CD4-positive, alpha-beta memory T cell (primary cell): ENCODE results near the gene EIF2B2. TPM values are rescaled to one million over a fixed set of nuclear protein-coding genes. Genes with fewer than 3 reads are reported as not detected.
A peak's percentile ranks its signal among the peaks of the same experiment; 100 is the strongest.

Experiments used
- CTCF ChIA-PET: fragments of 350-600 bp; sonication (Branson Sonifier 250); formaldehyde crosslinking; loops from one replicate; lab custom pipeline; 2021; ENCODE audit warnings: inconsistent platforms; ENCODE audit not compliant: partially characterized antibody; lab: Charles Lee
- POLR2A ChIA-PET: fragments of 350-600 bp; sonication (Branson Sonifier 250); formaldehyde crosslinking; loops from one replicate; lab custom pipeline; 2021; ENCODE audit not compliant: partially characterized antibody; lab: Charles Lee
- DNase-seq, 5 donors: peaks; one replicate each; pipeline versions ENCODE4 v3.0.0 to v3.0.0-alpha.2; 2020 to 2022; ENCODE audit warnings: mixed read lengths in 1 of 5
- H3K27ac ChIP-seq: one replicate; pipeline ENCODE4 v1.7.0; 2013; ENCODE audit warnings: low read depth, low read length
- H3K27me3 ChIP-seq: 2 replicates; pipeline ENCODE4 v1.7.0; 2013; ENCODE audit warnings: mild to moderate bottlenecking, low read length, moderate library complexity; ENCODE audit not compliant: insufficient read depth
- H3K36me3 ChIP-seq: 2 replicates; pipeline ENCODE4 v1.7.0; 2013; ENCODE audit warnings: mild to moderate bottlenecking, low read length, moderate library complexity; ENCODE audit not compliant: insufficient read depth
- H3K4me1 ChIP-seq: 2 replicates; pipeline ENCODE4 v1.7.0; 2013; ENCODE audit warnings: mild to moderate bottlenecking, low read length, moderate library complexity; ENCODE audit not compliant: insufficient read depth
- H3K4me3 ChIP-seq, 2 donors: one replicate each; pipeline ENCODE4 v1.7.0; 2013; ENCODE audit warnings: low read length in 2 of 2, mild to moderate bottlenecking in 1 of 2
- H3K9me3 ChIP-seq, 2 donors: one replicate each; pipeline ENCODE4 v1.7.0; 2013; ENCODE audit warnings: low read length in 2 of 2, control low read depth in 1 of 2; ENCODE audit not compliant: control insufficient read depth in 1 of 2
- H3K27ac Mint-ChIP-seq, 7 donors: one replicate each; pipeline ENCODE4 v1.8.0; 2020 to 2021; ENCODE audit warnings: mixed read lengths in 7 of 7, mild to moderate bottlenecking in 6 of 7, inconsistent platforms in 3 of 7, moderate library complexity in 3 of 7
- H3K27me3 Mint-ChIP-seq, 2 donors: one replicate each; pipeline ENCODE4 v1.8.0; 2020 to 2021; ENCODE audit warnings: mixed read lengths in 2 of 2
- H3K36me3 Mint-ChIP-seq, 2 donors: one replicate each; pipeline ENCODE4 v1.8.0; 2020 to 2021; ENCODE audit warnings: mixed read lengths in 2 of 2, inconsistent platforms in 1 of 2, mild to moderate bottlenecking in 1 of 2
- H3K4me1 Mint-ChIP-seq, 4 donors: one replicate each; pipeline ENCODE4 v1.8.0; 2020 to 2021; ENCODE audit warnings: mixed read lengths in 4 of 4, mild to moderate bottlenecking in 1 of 4
- H3K4me3 Mint-ChIP-seq, 8 donors: one replicate each; pipeline ENCODE4 v1.8.0; 2020 to 2021; ENCODE audit warnings: mixed read lengths in 8 of 8, mild to moderate bottlenecking in 7 of 8, moderate library complexity in 6 of 8, inconsistent platforms in 3 of 8
- H3K9me3 Mint-ChIP-seq, 8 donors: one replicate each; pipeline ENCODE4 v1.8.0; 2020 to 2021; ENCODE audit warnings: mixed read lengths in 8 of 8, mild to moderate bottlenecking in 5 of 8, inconsistent platforms in 3 of 8, moderate library complexity in 1 of 8
- intact Hi-C: fragments of 100-400 bp; cut with micrococcal nuclease; formaldehyde crosslinking; loops from one replicate; pipeline ENCODE4 v1.15.1; 2023
- polyA plus RNA-seq, 2 donors: library from polyadenylated mRNA; unstranded; fragments of 300-500 nt; fragmentation: Illumina TruSeq; gene quantifications; one replicate each; pipeline ENCODE4 v1.2.3, GENCODE V29; 2021
- total RNA-seq, 2 experiments: library from RNA; stranded (reverse); gene quantifications; one replicate each; pipeline ENCODE4 v1.2.3, GENCODE V29; 2021

Gene EIF2B2
- total and polyA plus RNA-seq, 4 experiments from 2014 or later: 31.3 to 38.8 (median 32.2) TPM

GRCh38 chr14:75023108-75023507, 20.4 kb downstream of the EIF2B2 start:
- CTCF ChIA-PET: interaction anchor here (0.9 to 1.4 kb wide), 7 partner anchors 18 to 162 kb away, joined by 3 to 5 read pairs (median 4); no protein-coding TSS in a partner anchor
- H3K27me3 ChIP-seq: no peaks in the 10 kb centered on the region
- no peak for DNase-seq
- no peaks in the 10 kb centered on the region for H3K27me3 Mint-ChIP-seq
- peaks cover 0 to 3% (median under 1%) of the 10 kb centered on the region in 4 donors for H3K4me1 Mint-ChIP-seq
- peaks cover 35 to 42% of the 10 kb centered on the region in 2 donors for H3K36me3 Mint-ChIP-seq
- no peak overlapping the region for H3K4me3 Mint-ChIP-seq
- H3K9me3 Mint-ChIP-seq: no peaks in the 10 kb centered on the region
- intact Hi-C loops: no loop called here
- H3K9me3 ChIP-seq: no peaks in the 10 kb centered on the region
- no peak overlapping the region for H3K4me3 ChIP-seq
- no peak overlapping the region for H3K27ac ChIP-seq
- H3K36me3 ChIP-seq: peaks cover 8% of the 10 kb centered on the region
- H3K4me1 ChIP-seq: no peaks in the 10 kb centered on the region
- peak overlapping the region in 1 of 7 donors; percentile 25 for H3K27ac Mint-ChIP-seq
- POLR2A ChIA-PET: interaction anchor here (1.1 kb wide), 1 partner anchor 59 kb away, joined by 3 read pairs; no protein-coding TSS in a partner anchor

GRCh38 chr14:75025082-75025481, 22.4 kb downstream of the EIF2B2 start:
- CTCF ChIA-PET: interaction anchor here (1.5 to 1.6 kb wide), 2 partner anchors 11 to 62 kb away, joined by 4 to 5 read pairs; no protein-coding TSS in a partner anchor
- H3K4me1 Mint-ChIP-seq: peaks cover 0 to 3% (median under 1%) of the 10 kb centered on the region in 4 donors
- peaks cover 24 to 36% of the 10 kb centered on the region in 2 donors for H3K36me3 Mint-ChIP-seq

DNA sequence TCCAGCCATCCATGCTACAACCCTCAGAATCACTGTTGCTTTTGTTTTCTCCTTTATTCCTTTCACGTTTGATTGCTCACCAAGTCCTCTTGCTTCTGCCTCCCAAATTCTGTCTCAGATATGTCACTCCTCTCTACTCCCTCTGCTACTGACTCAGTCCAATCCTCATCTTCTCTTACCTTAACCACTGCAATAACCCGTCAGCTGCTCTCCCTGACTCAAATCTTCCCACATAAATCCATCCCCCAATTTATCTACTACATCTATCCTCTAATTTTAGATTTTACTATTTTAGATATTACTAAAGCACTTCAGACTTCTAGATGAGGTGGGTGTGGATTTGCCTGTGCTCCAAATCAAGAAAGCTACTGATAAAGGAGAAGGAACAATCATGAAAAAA, 23.2 kb downstream of the EIF2B2 start:
- H3K4me3 Mint-ChIP-seq: no peak overlapping the region

More at GRCh38 chr14:75025082-75025481, 22.4 kb downstream of the EIF2B2 start:
- Histone ChIP-seq H3K4me3 (no peak overlapping the region), H3K27me3 (no peaks in the 10 kb centered on the region), H3K4me1 (no peaks in the 10 kb centered on the region), H3K27ac (no peak overlapping the region), H3K36me3 (peaks cover 3% of the 10 kb centered on the region), H3K9me3 (no peaks in the 10 kb centered on the region)
- POLR2A ChIA-PET: no interaction called here
- intact Hi-C loops: no loop called here
- no peaks in the 10 kb centered on the region for H3K9me3 Mint-ChIP-seq
- DNase-seq: no peak
- H3K27me3 Mint-ChIP-seq: no peaks in the 10 kb centered on the region
- no peak overlapping the region for H3K4me3 Mint-ChIP-seq
- H3K27ac Mint-ChIP-seq: no peak overlapping the region

GRCh38 chr14:75030147-75030546, 27.4 kb downstream of the EIF2B2 start:
- Mint-ChIP-seq H3K4me3 (no peak overlapping the region), H3K9me3 (no peaks in the 10 kb centered on the region), H3K27me3 (no peaks in the 10 kb centered on the region), H3K27ac (no peak overlapping the region), H3K4me1 (peaks cover 0 to 3% (median 0%) of the 10 kb centered on the region in 4 donors), H3K36me3 (peaks cover 34 to 35% of the 10 kb centered on the region in 2 donors)
- Histone ChIP-seq H3K4me3 (no peak overlapping the region), H3K9me3 (no peaks in the 10 kb centered on the region), H3K36me3 (peaks cover 2% of the 10 kb centered on the region), H3K27ac (no peak overlapping the region), H3K27me3 (no peaks in the 10 kb centered on the region), H3K4me1 (no peaks in the 10 kb centered on the region)
- ChIA-PET POLR2A (no interaction called here), CTCF (no interaction called here)
- intact Hi-C loops: no loop called here
- no peak for DNase-seq

More for the DNA sequence above, 23.2 kb downstream of the EIF2B2 start:
- Mint-ChIP-seq H3K27me3 (no peaks in the 10 kb centered on the region), H3K9me3 (no peaks in the 10 kb centered on the region), H3K4me1 (peaks cover 0 to 2% (median under 1%) of the 10 kb centered on the region in 4 donors), H3K27ac (no peak overlapping the region), H3K36me3 (peaks cover 28 to 39% of the 10 kb centered on the region in 2 donors)
- Histone ChIP-seq H3K27ac (no peak overlapping the region), H3K4me3 (no peak overlapping the region), H3K9me3 (no peaks in the 10 kb centered on the region), H3K36me3 (peaks cover 3% of the 10 kb centered on the region), H3K4me1 (no peaks in the 10 kb centered on the region), H3K27me3 (no peaks in the 10 kb centered on the region)
- intact Hi-C loops: no loop called here
- ChIA-PET CTCF (interaction anchor here (1.6 kb wide), 1 partner anchor 61 kb away, joined by 4 read pairs; no protein-coding TSS in a partner anchor), POLR2A (no interaction called here)
- DNase-seq: no peak

- DNase-seq: no peak
- H3K27ac ChIP-seq: no peak overlapping the region
- H3K36me3 ChIP-seq: no peaks in the 10 kb centered on the region
- Mint-ChIP-seq H3K4me3 (no peak overlapping the region), H3K27me3 (no peaks in the 10 kb centered on the region), H3K27ac (no peak overlapping the region), H3K9me3 (no peaks in the 10 kb centered on the region), H3K4me1 (peaks cover 0 to 5% (median 2%) of the 10 kb centered on the region in 4 donors), H3K36me3 (peaks cover 45 to 52% of the 10 kb centered on the region in 2 donors)
- no peaks in the 10 kb centered on the region for H3K27me3 ChIP-seq
- no peaks in the 10 kb centered on the region for H3K4me1 ChIP-seq
- ChIA-PET CTCF (no interaction called here), POLR2A (no interaction called here)
- no peak overlapping the region for H3K4me3 ChIP-seq
- intact Hi-C loops: no loop called here
- H3K9me3 ChIP-seq: no peaks in the 10 kb centered on the region
Measured at GRCh38 chr14:75032939-75033338, 30.2 kb downstream of the EIF2B2 start.

DNA sequence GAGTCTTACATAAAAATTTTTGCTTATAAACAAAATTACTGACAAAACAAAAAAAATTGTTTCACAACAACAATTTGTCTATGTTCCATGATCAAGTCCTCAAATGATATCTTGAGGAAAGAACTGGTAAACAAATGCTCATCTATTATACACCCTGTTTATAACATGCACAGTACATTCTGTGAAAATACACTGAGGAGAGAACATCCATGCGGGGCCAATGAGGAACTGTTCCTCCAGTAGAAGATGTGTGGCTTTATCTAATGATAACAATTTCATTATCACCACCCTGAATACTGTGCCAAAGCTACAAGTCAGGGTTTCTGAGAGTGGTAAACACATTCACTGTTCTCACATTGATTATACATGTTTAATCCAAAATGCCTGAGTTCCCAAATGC, 37.8 kb downstream of the EIF2B2 start:
- peaks cover 9 to 15% (median 12%) of the 10 kb centered on the region in 4 donors for H3K4me1 Mint-ChIP-seq
- Histone ChIP-seq H3K27me3 (no peaks in the 10 kb centered on the region), H3K9me3 (no peaks in the 10 kb centered on the region), H3K36me3 (peaks cover 4% of the 10 kb centered on the region), H3K27ac (no peak overlapping the region), H3K4me1 (peaks cover 4% of the 10 kb centered on the region), H3K4me3 (no peak overlapping the region)
- DNase-seq: no peak
- ChIA-PET CTCF (interaction anchor here (1.3 kb wide), 1 partner anchor 48 kb away, joined by 4 read pairs; no protein-coding TSS in a partner anchor), POLR2A (no interaction called here)
- peaks cover 19 to 27% of the 10 kb centered on the region in 2 donors for H3K36me3 Mint-ChIP-seq
- no peak overlapping the region for H3K27ac Mint-ChIP-seq
- intact Hi-C loops: no loop called here
- H3K27me3 Mint-ChIP-seq: no peaks in the 10 kb centered on the region
- H3K9me3 Mint-ChIP-seq: no peaks in the 10 kb centered on the region
- no peak overlapping the region for H3K4me3 Mint-ChIP-seq

DNA sequence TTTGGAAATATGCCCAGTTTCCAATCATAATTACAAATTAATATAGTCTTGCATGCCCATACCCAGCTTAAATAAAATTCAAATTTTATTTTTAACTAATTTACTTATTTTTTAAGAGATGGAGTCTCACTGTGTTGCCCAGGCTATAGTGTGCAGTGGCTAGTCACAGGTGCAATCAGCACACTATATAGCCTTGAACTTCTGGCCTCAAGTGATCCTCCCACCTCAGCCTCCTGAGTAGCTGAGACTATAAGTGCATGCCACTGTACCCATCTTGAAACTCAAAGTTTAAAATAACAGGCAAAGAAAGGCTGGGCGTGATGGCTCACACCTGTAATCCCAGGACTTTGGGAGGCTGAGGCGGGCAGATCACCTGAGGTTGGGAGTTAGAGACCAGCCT, 38.2 kb downstream of the EIF2B2 start:
- Mint-ChIP-seq H3K27ac (no peak overlapping the region), H3K36me3 (peaks cover 15 to 22% of the 10 kb centered on the region in 2 donors), H3K9me3 (no peaks in the 10 kb centered on the region), H3K4me3 (no peak overlapping the region), H3K4me1 (peaks cover 13 to 18% (median 16%) of the 10 kb centered on the region in 4 donors), H3K27me3 (no peaks in the 10 kb centered on the region)
- Histone ChIP-seq H3K27ac (no peak overlapping the region), H3K9me3 (no peaks in the 10 kb centered on the region), H3K4me1 (peaks cover 7% of the 10 kb centered on the region), H3K4me3 (no peak overlapping the region), H3K27me3 (no peaks in the 10 kb centered on the region), H3K36me3 (peaks cover 4% of the 10 kb centered on the region)
- no peak for DNase-seq
- POLR2A ChIA-PET: no interaction called here
- intact Hi-C loops: no loop called here
- CTCF ChIA-PET: interaction anchor here (1.3 kb wide), 1 partner anchor 47 kb away, joined by 4 read pairs; no protein-coding TSS in a partner anchor
